HepG2 (cell line): Measurements from ENCODE around the gene FGF14. TPM values are rescaled to one million over a fixed set of nuclear protein-coding genes. Genes with fewer than 3 reads are reported as not detected.

Experiments used
- ATAC-seq: fragments of 200-7000 bp; cut with Tn5 transposase; 3 replicates; pipeline ENCODE4 v1.9.1; 2020; ENCODE audit warnings: mild to moderate bottlenecking, moderate library complexity
- BruUV-seq: library from RNA; stranded (reverse); fragments of 400-500 nt; replicated peaks from 2 replicates; lab custom pipeline; 2021; lab: Mats Ljungman, UMichigan
- CTCF ChIA-PET: fragments of 300-600 bp; formaldehyde crosslinking; extraction: SDS; loops from one replicate; lab custom pipeline; 2021; ENCODE audit warnings: low total read pairs, inconsistent platforms, low intra/inter-chr PET ratio; lab: Yijun Ruan, JAX
- POLR2A ChIA-PET: fragments of 350-600 bp; sonication (Branson Sonifier 250); formaldehyde crosslinking; loops from one replicate; lab custom pipeline; 2020; ENCODE audit warnings: antibody characterized with exemption, inconsistent platforms; lab: Yijun Ruan, JAX
- DNase-seq: peaks from one replicate; pipeline ENCODE4 v3.0.0-alpha.2; 2015; ENCODE audit warnings: low spot score
- FAIRE-seq: peaks from 3 replicates; lab custom pipeline; 2011; peaks lifted over from hg19 to GRCh38; lab: Jason Lieb, UNC
- H2AFZ ChIP-seq: one replicate; pipeline ENCODE4 v1.6.1; 2011; ENCODE audit warnings: low read length, inconsistent platforms
- H3K27ac ChIP-seq: fragments of 300-600 bp; 3 replicates; pipeline ENCODE4 v1.8.0; 2011; ENCODE audit warnings: mixed run types, mild to moderate bottlenecking, mixed read lengths, low read length, inconsistent platforms; ENCODE audit not compliant: insufficient read depth; ENCODE audit errors: extremely low read length
- H3K27me3 ChIP-seq, 2 experiments: fragments of 200-600 bp in 1 of 2; 2 replicates in 1 of 2; 3 replicates in 1 of 2; pipeline versions ENCODE4 v1.6.0 to v1.8.0; 2011; ENCODE audit warnings: low read length in 2 of 2, mild to moderate bottlenecking in 2 of 2, moderate library complexity in 2 of 2, inconsistent platforms in 1 of 2; ENCODE audit not compliant: insufficient read depth in 2 of 2, control insufficient read depth in 1 of 2
- H3K36me3 ChIP-seq, 2 experiments: fragments of 200-600 bp in 1 of 2; replicated peaks in 1 of 2; 2 replicates in 1 of 2; 3 replicates in 1 of 2; pipeline versions ENCODE4 v1.5.1 to v1.8.0; 2011; ENCODE audit warnings: low read length in 2 of 2, inconsistent platforms in 1 of 2; ENCODE audit not compliant: insufficient read depth in 2 of 2, control insufficient read depth in 1 of 2
- H3K4me1 ChIP-seq: 2 replicates; pipeline ENCODE4 v1.5.1; 2012; ENCODE audit warnings: low read length, inconsistent platforms; ENCODE audit not compliant: insufficient read depth
- H3K4me2 ChIP-seq: 2 replicates; pipeline ENCODE4 v1.6.0; 2011; ENCODE audit warnings: low read depth, low read length, inconsistent platforms
- H3K4me3 ChIP-seq, 3 experiments: fragments of 200-600 bp in 1 of 3; sonication (generic), shearing (Covaris generic) in 1 of 3; replicated peaks in 1 of 3; 2 replicates each; pipeline ENCODE4 v1.5.1; 2011 to 2016; ENCODE audit warnings: low read length in 3 of 3, inconsistent platforms in 2 of 3, low read depth in 2 of 3, mild to moderate bottlenecking in 2 of 3, control low read depth in 1 of 3, mixed read lengths in 1 of 3; ENCODE audit not compliant: insufficient read depth in 1 of 3
- H3K79me2 ChIP-seq: one replicate; pipeline ENCODE4 v1.6.1; 2011; ENCODE audit warnings: low read length, inconsistent platforms; ENCODE audit not compliant: insufficient read depth
- H3K9ac ChIP-seq: 2 replicates; pipeline ENCODE4 v1.6.0; 2011; ENCODE audit warnings: mild to moderate bottlenecking, low read depth, low read length, inconsistent platforms; ENCODE audit not compliant: insufficient read depth
- H3K9me3 ChIP-seq: 2 replicates; pipeline ENCODE4 v1.5.1; 2012; ENCODE audit warnings: mild to moderate bottlenecking, low read length
- H4K20me1 ChIP-seq: 2 replicates; pipeline ENCODE4 v1.6.0; 2011; ENCODE audit warnings: inconsistent platforms, mild to moderate bottlenecking, low read length, moderate library complexity; ENCODE audit not compliant: insufficient read depth
- EZH2 ChIP-seq: conservative IDR thresholded peaks from 2 replicates; pipeline ENCODE4 v1.6.1; 2012; ENCODE audit warnings: mild to moderate bottlenecking, low read depth, low read length, moderate library complexity
- FOXP4 ChIP-seq: sonication (generic); formaldehyde crosslinking; IDR thresholded peaks from 2 replicates; pipeline ENCODE4 v1.4.0; 2020; ENCODE audit warnings: missing genetic modification reagents
- GATA4 ChIP-seq: sonication (generic); IDR thresholded peaks from 2 replicates; pipeline ENCODE4 v1.6.1; 2016; ENCODE audit warnings: antibody characterized with exemption, low read depth, borderline replicate concordance
- MXI1 ChIP-seq: IDR thresholded peaks from 3 replicates; pipeline ENCODE4 v1.6.1; 2012; ENCODE audit warnings: low read depth, low read length, inconsistent platforms, borderline replicate concordance
- NFE2L1 ChIP-seq: sonication (generic); formaldehyde crosslinking; IDR thresholded peaks from 2 replicates; pipeline ENCODE4 v1.4.0; 2020; ENCODE audit warnings: missing genetic modification reagents, mild to moderate bottlenecking, borderline replicate concordance
- PLRG1 ChIP-seq: fragments of 450-650 bp; conservative IDR thresholded peaks from 2 replicates; pipeline ENCODE4 v1.6.1; 2016
- ZEB1 ChIP-seq: IDR thresholded peaks from 2 replicates; pipeline ENCODE4 v1.6.1; 2012; ENCODE audit warnings: mild to moderate bottlenecking, low read depth, inconsistent platforms; ENCODE audit not compliant: insufficient replicate concordance
- ZFP41 ChIP-seq: sonication (generic); formaldehyde crosslinking; IDR thresholded peaks from 2 replicates; pipeline ENCODE4 v1.4.0; 2020; ENCODE audit warnings: mild to moderate bottlenecking, missing genetic modification reagents, borderline replicate concordance
- ZFP90 ChIP-seq: sonication (generic); formaldehyde crosslinking; IDR thresholded peaks from 2 replicates; pipeline ENCODE4 v1.8.0; 2022; ENCODE audit warnings: missing genetic modification reagents, mild to moderate bottlenecking, inconsistent platforms, borderline replicate concordance
- ZNF550 ChIP-seq: sonication (generic); formaldehyde crosslinking; IDR thresholded peaks from 2 replicates; pipeline ENCODE4 v1.4.0; 2020; ENCODE audit warnings: mild to moderate bottlenecking, missing genetic modification reagents, borderline replicate concordance
- WGBS: methylation state at CpG from one replicate; pipeline ENCODE4 v1.1.6; 2017; ENCODE audit warnings: low lambda C conversion rate; 5-methylcytosine and 5-hydroxymethylcytosine counted together
- in situ Hi-C: cut with HindIII; loops from 2 replicates; pipeline ENCODE4 v1.10.0; 2017; ENCODE audit warnings: low pct_unique_long_range_greater_than_20kb; ENCODE audit not compliant: extremely low pct_ligation_motif_present
- intact Hi-C: fragments of 100-400 bp; cut with micrococcal nuclease; formaldehyde crosslinking; loops from one replicate; pipeline ENCODE4 v1.10.0; 2022; ENCODE audit not compliant: unreplicated experiment
- polyA plus RNA-seq, 8 experiments: library from polyadenylated mRNA; depleted of rRNA in 3 of 8; stranded (reverse) in 7 of 8; unstranded in 1 of 8; fragments of >200 nt; fragmentation: Illumina TruSeq in 4 of 8; extraction: Trizol in 4 of 8; gene quantifications; 2 replicates each; pipeline versions ENCODE4 v1.2.1 to v1.2.3, GENCODE V29; 2011 to 2016; ENCODE audit warnings: low read depth in 4 of 8, missing spikeins in 1 of 8, mixed read lengths in 1 of 8; ENCODE audit not compliant: insufficient read depth in 1 of 8
- total RNA-seq, 5 experiments: library from RNA; depleted of rRNA; stranded (reverse); fragments of >200 nt; fragmentation: Illumina TruSeq; extraction: Trizol; gene quantifications; 2 replicates each; pipeline ENCODE4 v1.2.3, GENCODE V29; 2016; ENCODE audit warnings: low read depth in 1 of 5

FGF14 gene
- total and polyA plus RNA-seq, 2 of the 13 experiments (the other 11 are each of a cell fraction or from before 2014, with no cell fraction given), result not detected

GRCh38 chr13:102028868-102029267, 373.0 kb downstream of the FGF14 start:
- WGBS, result 4% methylated on average over 5 of the region's 5 CpGs

More at GRCh38 chr13:102028868-102029267, 373.0 kb downstream of the FGF14 start:
- Histone ChIP-seq H3K27me3 (no peaks in the 10 kb centered on the region), H3K4me3 (no peak overlapping the region), H3K27ac (no peak overlapping the region), H3K9ac (no peak overlapping the region), H2AFZ (no peak overlapping the region), H3K4me2 (no peak overlapping the region), H3K9me3 (no peaks in the 10 kb centered on the region), H3K4me1 (no peaks in the 10 kb centered on the region), H3K79me2 (no peaks in the 10 kb centered on the region), H4K20me1 (no peaks in the 10 kb centered on the region), H3K36me3 (no peaks in the 10 kb centered on the region)
- FAIRE-seq (no peak), ATAC-seq (no peak), DNase-seq (no peak)
- CTCF ChIA-PET, result no interaction called here
- TF ChIP-seq ZEB1 (no peak), ZNF550 (no peak), EZH2 (no peak), GATA4 (no peak), MXI1 (no peak), NFE2L1 (no peak), ZFP41 (no peak), ZFP90 (CRISPR knock-in tag) (no peak), PLRG1 (no peak), FOXP4 (CRISPR knock-in tag) (no peak)
- in situ Hi-C loops (no loop called here), intact Hi-C loops (no loop called here)
- BruUV-seq, result no TSS peak
- POLR2A ChIA-PET, result no interaction called here
